Endodermal cell (in vitro differentiated cells): ENCODE data around the gene OR7G1. TPM values are rescaled to one million over a fixed set of nuclear protein-coding genes. Genes with fewer than 3 reads are reported as not detected.
A peak's percentile ranks its signal among the peaks of the same experiment; 100 is the strongest.

Source experiments
- DNase-seq: peaks from one replicate; pipeline ENCODE4 v3.0.0-alpha.2; 2017
- H3K27ac ChIP-seq: 2 replicates; pipeline ENCODE4 v1.5.1; 2013; ENCODE audit warnings: mild to moderate bottlenecking, low read depth, low read length, moderate library complexity
- H3K27me3 ChIP-seq: 2 replicates; pipeline ENCODE4 v1.6.1; 2013; ENCODE audit warnings: mild to moderate bottlenecking, low read length, moderate library complexity; ENCODE audit not compliant: insufficient read depth, control insufficient read depth, poor library complexity, severe bottlenecking
- H3K36me3 ChIP-seq: 2 replicates; pipeline ENCODE4 v1.7.0; 2013; ENCODE audit warnings: mild to moderate bottlenecking, low read length, moderate library complexity; ENCODE audit not compliant: control insufficient read depth, insufficient read depth
- H3K4me1 ChIP-seq: one replicate; pipeline ENCODE4 v1.7.0; 2013; ENCODE audit warnings: low read length; ENCODE audit not compliant: control insufficient read depth, insufficient read depth
- H3K4me3 ChIP-seq: 2 replicates; pipeline ENCODE4 v1.5.1; 2013; ENCODE audit warnings: mild to moderate bottlenecking, low read length, moderate library complexity
- H3K9ac ChIP-seq: 2 replicates; pipeline ENCODE4 v1.6.1; 2013; ENCODE audit warnings: mild to moderate bottlenecking, low read length, moderate library complexity; ENCODE audit not compliant: poor library complexity, severe bottlenecking; ENCODE audit errors: extremely low read depth
- H3K9me3 ChIP-seq: 2 replicates; pipeline ENCODE4 v1.6.1; 2013; ENCODE audit warnings: mild to moderate bottlenecking, low read length, moderate library complexity; ENCODE audit not compliant: control insufficient read depth
- H3K27ac Mint-ChIP-seq: 2 replicates; pipeline ENCODE4 v1.8.0; 2020; ENCODE audit warnings: mixed read lengths
- H3K27me3 Mint-ChIP-seq: 2 replicates; pipeline ENCODE4 v1.8.0; 2021; ENCODE audit warnings: mild to moderate bottlenecking, mixed read lengths; ENCODE audit not compliant: insufficient read depth
- H3K36me3 Mint-ChIP-seq: 2 replicates; pipeline ENCODE4 v1.8.0; 2020; ENCODE audit warnings: low read depth, mixed read lengths
- H3K4me1 Mint-ChIP-seq: 2 replicates; pipeline ENCODE4 v1.8.0; 2020; ENCODE audit warnings: mixed read lengths
- H3K4me3 Mint-ChIP-seq: 2 replicates; pipeline ENCODE4 v1.8.0; 2020; ENCODE audit warnings: mild to moderate bottlenecking, moderate library complexity, mixed read lengths
- H3K9me3 Mint-ChIP-seq: 2 replicates; pipeline ENCODE4 v1.8.0; 2020; ENCODE audit warnings: mild to moderate bottlenecking, mixed read lengths
- CTCF ChIP-seq: fragments of 200-600 bp; sonication (generic); conservative IDR thresholded peaks from 2 replicates; pipeline ENCODE4 v1.5.0; 2021; ENCODE audit warnings: antibody characterized with exemption, mild to moderate bottlenecking
- WGBS, 2 experiments: methylation state at CpG; one replicate each; pipeline versions ENCODE4 v1.1.5 to v1.1.7; 2013; ENCODE audit warnings: missing lambda C conversion rate in 2 of 2, mixed read lengths in 1 of 2; ENCODE audit not compliant: insufficient coverage in 1 of 2, insufficient read length in 1 of 2; 5-methylcytosine and 5-hydroxymethylcytosine counted together
- total RNA-seq, 2 donors: library from RNA; stranded (reverse); fragmentation: NEBNext Ultra II Directional in 1 of 2; extraction: Animal tissue kit (Norgen Biotek cat#: 25700) in 1 of 2; gene quantifications; 2 replicates in 1 of 2; 3 replicates in 1 of 2; pipeline ENCODE4 v1.2.1, GENCODE V29; 2021

The OR7G1 gene
- total RNA-seq, 2 donors from 2014 or later, result not detected

- Histone ChIP-seq H3K9ac (no peak overlapping the region), H3K4me3 (no peak overlapping the region), H3K9me3 (no peaks in the 10 kb centered on the region), H3K36me3 (no peaks in the 10 kb centered on the region), H3K4me1 (no peaks in the 10 kb centered on the region), H3K27ac (no peak overlapping the region), H3K27me3 (no peaks in the 10 kb centered on the region)
- H3K9me3 Mint-ChIP-seq, result no peaks in the 10 kb centered on the region
- 41 to 60% methylated on average over 1 to 5 of the region's 5 CpGs for WGBS, 2 experiments
- peaks cover 13% of the 10 kb centered on the region for H3K4me1 Mint-ChIP-seq
- H3K4me3 Mint-ChIP-seq, result no peak overlapping the region
- no peaks in the 10 kb centered on the region for H3K27me3 Mint-ChIP-seq
- no peaks in the 10 kb centered on the region for H3K36me3 Mint-ChIP-seq
- peak overlapping the region; percentile 85 for H3K27ac Mint-ChIP-seq
- DNase-seq, result peak; percentile 84
- no peak for TF ChIP-seq CTCF
Observed at GRCh38 chr19:9070066-9070465, 45.5 kb downstream of the OR7G1 start.

- peak; percentile 74 for DNase-seq
- Histone ChIP-seq H3K4me1 (no peaks in the 10 kb centered on the region), H3K27me3 (no peaks in the 10 kb centered on the region), H3K27ac (no peak overlapping the region), H3K9ac (no peak overlapping the region), H3K36me3 (no peaks in the 10 kb centered on the region), H3K9me3 (no peaks in the 10 kb centered on the region), H3K4me3 (no peak overlapping the region)
- Mint-ChIP-seq H3K9me3 (no peaks in the 10 kb centered on the region), H3K4me1 (peaks cover 7% of the 10 kb centered on the region), H3K27me3 (no peaks in the 10 kb centered on the region), H3K36me3 (no peaks in the 10 kb centered on the region), H3K27ac (peak overlapping the region; percentile 35), H3K4me3 (no peak overlapping the region)
- no peak for TF ChIP-seq CTCF
- WGBS, 2 experiments, result 81 to 83% methylated on average over 5 to 12 of the region's 12 CpGs
Observed at GRCh38 chr19:9065457-9066014, 50.0 kb downstream of the OR7G1 start.

Other genes with a start within 250 kb of the OR7G1 start
- gene MUC16, start 105.4 kb downstream of the OR7G1 start, total RNA-seq, result under 1 TPM; 0.13 to 0.40 TPM
- not detected for gene OR1M1, start 28.7 kb downstream of the OR7G1 start, total RNA-seq
- not detected for gene OR7G2, start 8.3 kb downstream of the OR7G1 start, total RNA-seq
- gene OR7G3, start 11.2 kb upstream of the OR7G1 start, total RNA-seq, result not detected
- gene ZNF317, start 24.6 kb upstream of the OR7G1 start, total RNA-seq, result 10 to 100 TPM; 36.7 to 40.1 TPM
- gene OR7D2, start 63.2 kb upstream of the OR7G1 start, total RNA-seq, result under 1 TPM; 0.31 to 0.40 TPM
- gene OR7D4, start 103.8 kb upstream of the OR7G1 start, total RNA-seq, result not detected
- not detected for gene OR7E24, start 135.2 kb upstream of the OR7G1 start, total RNA-seq
- gene ZNF699, start 194.1 kb upstream of the OR7G1 start, total RNA-seq, result 1 to 10 TPM; 6.4 to 8.2 TPM
- 10 to 100 TPM; 18.1 to 27.0 TPM for gene ZNF559, start 208.4 kb upstream of the OR7G1 start, total RNA-seq
- 10 to 100 TPM in 1 of 2 donors, 1 to 10 TPM in 1; 5.6 to 10.6 TPM for gene ZNF177, start 247.2 kb upstream of the OR7G1 start, total RNA-seq